Heart left ventricle (tissue), 16 donors: ENCODE results near the gene PTPMT1. TPM values are rescaled to one million over a fixed set of nuclear protein-coding genes. Genes with fewer than 3 reads are reported as not detected.
"Not testable (repeated sequence)": the region's sequence is repeated elsewhere in the genome, so short reads cannot be mapped to it uniquely, and the experiment has no call there.

ENCODE experiments used
- ATAC-seq, 4 donors: fragments of 200-7000 bp; cut with Tn5 transposase; one replicate each; pipeline ENCODE4 v1.9.1; 2020 to 2022; ENCODE audit warnings: moderate library complexity in 4 of 4, mild to moderate bottlenecking in 3 of 4, moderate number of reproducible peaks in 1 of 4
- DNase-seq, 5 donors: peaks; one replicate each; pipeline ENCODE4 v3.0.0-alpha.2; 2020
- H3K27ac ChIP-seq, 12 donors: fragments of 200-600 bp; sonication (generic) in 4 of 12; one replicate each; pipeline versions ENCODE4 v1.5.0 to v1.8.0; 2016 to 2022; ENCODE audit warnings: mild to moderate bottlenecking in 2 of 12
- H3K27me3 ChIP-seq, 9 donors: fragments of 200-600 bp; sonication (generic) in 2 of 9; one replicate each; pipeline versions ENCODE4 v1.5.1 to v1.8.0; 2016 to 2022; ENCODE audit warnings: mild to moderate bottlenecking in 3 of 9
- H3K36me3 ChIP-seq, 9 donors: fragments of 200-600 bp; sonication (generic) in 2 of 9; one replicate each; pipeline versions ENCODE4 v1.5.0 to v1.8.0; 2018 to 2022; ENCODE audit warnings: mild to moderate bottlenecking in 2 of 9
- H3K4me1 ChIP-seq, 12 donors: fragments of 200-600 bp; sonication (generic) in 4 of 12; one replicate each; pipeline versions ENCODE4 v1.5.0 to v1.8.0; 2016 to 2022; ENCODE audit warnings: mild to moderate bottlenecking in 3 of 12
- H3K4me3 ChIP-seq, 12 donors: fragments of 200-600 bp; sonication (generic) in 4 of 12; one replicate each; pipeline versions ENCODE4 v1.5.0 to v1.8.0; 2017 to 2022; ENCODE audit warnings: mild to moderate bottlenecking in 9 of 12, moderate library complexity in 4 of 12
- H3K9me3 ChIP-seq, 12 donors: fragments of 200-600 bp; sonication (generic) in 4 of 12; one replicate each; pipeline versions ENCODE4 v1.5.0 to v1.8.0; 2016 to 2022; ENCODE audit warnings: mild to moderate bottlenecking in 1 of 12
- POLR2A ChIP-seq, 2 donors: fragments of 450-650 bp; IDR thresholded peaks; one replicate each; pipeline ENCODE4 v1.6.1; 2017; ENCODE audit warnings: antibody characterized with exemption in 2 of 2, mild to moderate bottlenecking in 2 of 2, moderate library complexity in 2 of 2
- WGBS, 4 donors: extraction: QIAGEN DNeasy Blood & Tissue Kit in 2 of 4; methylation state at CpG; one replicate each; pipeline versions ENCODE4 v1.1.5 to v1.1.7; 2013 to 2018; 5-methylcytosine and 5-hydroxymethylcytosine counted together
- intact Hi-C, 10 donors: fragments of 100-400 bp; cut with DNase I; formaldehyde crosslinking; loops; one replicate each; pipeline versions ENCODE4 v1.11.1 to v1.14.2; 2022
- polyA plus RNA-seq, 2 donors: library from polyadenylated mRNA; stranded (reverse); fragments of 200-250 nt; gene quantifications; one replicate each; pipeline ENCODE4 v1.2.3, GENCODE V29; 2013
- total RNA-seq, 9 donors: library from RNA; depleted of rRNA in 2 of 9; stranded (reverse); fragments of >200 nt in 2 of 9; fragmentation: NEBNext Ultra II Directional in 3 of 9; extraction: Animal tissue kit (Norgen Biotek cat#: 25700) in 3 of 9; gene quantifications; one replicate each; pipeline versions ENCODE4 v1.1.0 to v1.2.4, GENCODE V29; 2016 to 2023
- TF ChIP-seq, protein P1 (sequence below), 12 donors: fragments of 200-600 bp; sonication (generic) in 4 of 12; IDR thresholded peaks; one replicate each; pipeline versions ENCODE4 v1.5.0 to v1.8.0; 2018 to 2022; ENCODE audit warnings: antibody characterized with exemption in 12 of 12, mild to moderate bottlenecking in 5 of 12
- donor health status: ischemic (EF 13 %, LVEDD 7.1; RV severe dilation, severe dysfunction).
- donor health status: healthy with polysubstance abuse.
- donor health status: DM: no; HTN: yes; CAD: no.
- donor health status: DM: no; HTN: no; CAD: no.
- donor health status: ischemic (EF 25% LVEDD 6.9; RV normal size, moderate dysfunction).
- donor health status: ischemic (EF 25% LVEDD 5.7; RV mildly dilated, moderate dysfunction).
- donor health status: healthy.
- donor health status: DM: yes; HTN: yes; CAD: no.
- donor health status: ischemic (EF 35%, LVEDD 5.7; RV mildly dilated, moderate dysfunction).
- donor health status: nonischemic (EF 11% LVEDD 7.7; RV severe dilation, severe dysfunction).
- donor health status: DM: yes; HTN: yes; CAD: no.
- donor health status: PGD.
- donor health status: ischemic (EF 29% LVEDD 5.4; RV normal size, mild dysfunction).
- donor health status: nonischemic (EF 23%, LVEDD 6.1; RV moderate dilation, normal function).

PTPMT1 gene
- total and polyA plus RNA-seq, 11 donors: 17.4 to 77.4 (median 24.5) TPM

DNA sequence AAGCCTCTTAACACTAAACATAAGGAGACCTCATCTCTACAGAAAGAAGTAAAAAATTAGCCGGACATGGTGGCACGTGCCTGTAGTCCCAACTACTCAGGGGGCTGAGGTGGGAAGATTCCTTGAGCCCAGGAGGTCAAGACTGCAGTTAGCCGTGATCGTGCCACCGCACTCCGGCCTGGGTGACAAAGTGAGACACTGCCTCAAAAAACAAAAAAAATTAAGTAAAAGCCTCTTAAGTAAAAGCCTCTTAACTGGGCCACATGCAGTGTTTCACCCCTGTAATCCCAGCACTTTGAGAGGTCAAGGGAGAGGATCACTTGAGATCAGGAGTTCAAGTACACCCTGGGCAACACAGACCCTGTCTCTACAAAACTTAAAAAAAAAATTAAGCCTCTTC lies 38.2 kb upstream of the PTPMT1 start:
- H3K27me3 ChIP-seq: no peaks in the 10 kb centered on the region
- peaks cover 1 to 73% (median 47%) of the 10 kb centered on the region in 12 donors for H3K4me1 ChIP-seq
- peaks cover 0 to 13% (median 0%) of the 10 kb centered on the region in 9 donors for H3K36me3 ChIP-seq
- TF ChIP-seq, protein P1, sequence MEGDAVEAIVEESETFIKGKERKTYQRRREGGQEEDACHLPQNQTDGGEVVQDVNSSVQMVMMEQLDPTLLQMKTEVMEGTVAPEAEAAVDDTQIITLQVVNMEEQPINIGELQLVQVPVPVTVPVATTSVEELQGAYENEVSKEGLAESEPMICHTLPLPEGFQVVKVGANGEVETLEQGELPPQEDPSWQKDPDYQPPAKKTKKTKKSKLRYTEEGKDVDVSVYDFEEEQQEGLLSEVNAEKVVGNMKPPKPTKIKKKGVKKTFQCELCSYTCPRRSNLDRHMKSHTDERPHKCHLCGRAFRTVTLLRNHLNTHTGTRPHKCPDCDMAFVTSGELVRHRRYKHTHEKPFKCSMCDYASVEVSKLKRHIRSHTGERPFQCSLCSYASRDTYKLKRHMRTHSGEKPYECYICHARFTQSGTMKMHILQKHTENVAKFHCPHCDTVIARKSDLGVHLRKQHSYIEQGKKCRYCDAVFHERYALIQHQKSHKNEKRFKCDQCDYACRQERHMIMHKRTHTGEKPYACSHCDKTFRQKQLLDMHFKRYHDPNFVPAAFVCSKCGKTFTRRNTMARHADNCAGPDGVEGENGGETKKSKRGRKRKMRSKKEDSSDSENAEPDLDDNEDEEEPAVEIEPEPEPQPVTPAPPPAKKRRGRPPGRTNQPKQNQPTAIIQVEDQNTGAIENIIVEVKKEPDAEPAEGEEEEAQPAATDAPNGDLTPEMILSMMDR (IDR thresholded peaks at IDR 0.05): no peak
- TF ChIP-seq POLR2A (IDR thresholded peaks at IDR 0.05): no peak
- no peaks in the 10 kb centered on the region for H3K9me3 ChIP-seq
- intact Hi-C loops: no loop called here
- ATAC-seq (no peak), DNase-seq (no peak)
- 90 to 96% (median 93%) methylated on average over 6 of the region's 6 CpGs for WGBS, 4 donors
- peak overlapping the region in 1 of 12 donors; percentile 81 for H3K27ac ChIP-seq
- H3K4me3 ChIP-seq: no peak overlapping the region

DNA sequence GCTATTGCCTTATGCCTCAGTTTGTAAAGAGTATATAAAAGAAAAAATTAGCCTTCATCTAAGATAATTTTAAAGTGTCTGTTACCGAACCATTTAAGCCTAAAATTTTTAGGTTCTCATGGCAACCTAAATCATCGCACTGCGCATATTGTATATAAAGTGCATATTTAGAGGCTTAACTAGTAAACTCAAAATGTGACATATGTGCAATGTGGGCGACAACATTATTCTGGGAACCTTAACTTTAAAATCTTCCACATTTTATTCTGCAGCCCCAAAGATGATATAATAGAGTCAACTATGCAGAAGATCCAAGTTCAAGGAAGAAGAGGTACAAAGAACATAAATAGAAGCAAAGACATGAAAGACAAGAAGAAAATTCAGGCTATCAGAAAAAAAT lies 35.4 kb upstream of the PTPMT1 start:
- TF ChIP-seq, protein P1 (IDR thresholded peaks at IDR 0.05): no peak
- no peak for TF ChIP-seq POLR2A (IDR thresholded peaks at IDR 0.05)
- Histone ChIP-seq H3K9me3 (no peaks in the 10 kb centered on the region), H3K27ac (peak overlapping the region in 1 of 12 donors; percentile 43), H3K27me3 (no peaks in the 10 kb centered on the region), H3K4me1 (peaks cover 0 to 73% (median 49%) of the 10 kb centered on the region in 12 donors), H3K4me3 (no peak overlapping the region), H3K36me3 (peaks cover 0 to 17% (median 0%) of the 10 kb centered on the region in 9 donors)
- no peak for DNase-seq
- no peak for ATAC-seq
- 92 to 97% (median 95%) methylated on average over 4 of the region's 4 CpGs for WGBS, 4 donors
- intact Hi-C loops: loop anchor here in 1 of 10 donors (10.0 kb wide), 1 partner anchor 45 kb away; no protein-coding TSS in a partner anchor

DNA sequence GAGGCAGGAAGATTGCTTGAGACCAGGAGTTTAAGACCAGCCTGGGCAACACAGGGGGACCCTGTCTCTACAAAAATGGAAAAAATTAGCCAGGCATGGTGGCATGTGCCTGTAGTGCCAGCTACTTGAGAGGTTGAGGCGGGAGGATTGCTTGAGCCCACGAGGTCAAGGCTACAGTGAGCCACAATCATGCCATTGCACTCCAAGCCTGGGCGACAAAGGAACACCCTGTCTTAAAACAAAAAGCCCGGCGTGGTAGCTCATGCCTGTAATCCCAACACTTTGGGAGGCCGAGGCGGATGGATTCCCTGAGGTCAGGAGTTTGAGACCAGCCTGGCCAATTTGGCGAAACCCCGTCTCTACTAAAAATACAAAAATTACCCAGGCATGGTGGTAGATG lies 34.7 kb upstream of the PTPMT1 start:
- H3K27ac ChIP-seq: peak overlapping the region in 1 of 12 donors; percentile 50

DNA sequence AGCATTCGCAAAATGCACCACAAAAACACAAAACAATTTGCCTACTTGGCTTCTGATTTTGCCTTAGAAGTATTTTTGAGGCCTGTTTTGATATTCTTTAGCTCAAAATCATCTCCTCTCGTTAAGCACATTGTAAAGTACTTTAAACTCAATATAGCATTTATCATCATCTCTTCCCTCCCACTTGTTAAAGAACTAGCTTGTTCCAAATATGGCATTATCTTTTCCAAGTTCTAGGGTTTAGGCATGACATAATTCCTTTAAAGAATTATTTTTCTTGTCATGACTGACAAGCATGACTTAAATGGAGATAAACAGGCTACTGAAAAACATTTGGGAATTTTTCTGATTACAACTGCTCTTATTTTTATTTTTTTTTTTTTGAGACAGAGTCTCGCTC lies 33.7 kb upstream of the PTPMT1 start:
- DNase-seq: no peak
- H3K27ac ChIP-seq: peak overlapping the region in 2 of 12 donors; percentile 7 to 50
- H3K4me3 ChIP-seq: no peak overlapping the region
- TF ChIP-seq, protein P1 (IDR thresholded peaks at IDR 0.05): no peak
- no peak for TF ChIP-seq POLR2A (IDR thresholded peaks at IDR 0.05)
- intact Hi-C loops: loop anchor here in 1 of 10 donors (10.0 kb wide), 1 partner anchor 47 kb away; no protein-coding TSS in a partner anchor
- peaks cover 3 to 72% (median 51%) of the 10 kb centered on the region in 12 donors for H3K4me1 ChIP-seq
- WGBS, 4 donors: 63 to 73% (median 69%) methylated on average over 3 of the region's 3 CpGs
- no peaks in the 10 kb centered on the region for H3K27me3 ChIP-seq
- ATAC-seq: no peak
- H3K36me3 ChIP-seq: peaks cover 0 to 24% (median 0%) of the 10 kb centered on the region in 9 donors
- no peaks in the 10 kb centered on the region for H3K9me3 ChIP-seq

More for the DNA sequence above, 34.7 kb upstream of the PTPMT1 start:
- H3K9me3 ChIP-seq, H3K4me3 ChIP-seq, DNase-seq, ATAC-seq, H3K27me3 ChIP-seq: not testable (repeated sequence)
- H3K4me1 ChIP-seq: peaks cover 0 to 72% (median 45%) of the 10 kb centered on the region in 12 donors
- intact Hi-C loops: loop anchor here in 1 of 10 donors (10.0 kb wide), 1 partner anchor 46 kb away; no protein-coding TSS in a partner anchor
- WGBS, 4 donors: 86 to 91% (median 87%) methylated on average over 9 of the region's 9 CpGs
- peaks cover 0 to 18% (median 0%) of the 10 kb centered on the region in 9 donors for H3K36me3 ChIP-seq
